Measurements from ENCODE around the gene HAAO. TPM values are rescaled to one million over a fixed set of nuclear protein-coding genes. Genes with fewer than 3 reads are reported as not detected.

HAAO gene
- total RNA-seq, 4 donors from 2014 or later = 6.0 to 19.1 (median 9.8) TPM

- H3K36me3 ChIP-seq = peaks cover 0 to 20% of the 10 kb centered on the region in 2 donors
- H3K27ac ChIP-seq = no peak overlapping the region
- no peaks in the 10 kb centered on the region for H3K9me3 ChIP-seq
- H3K4me3 ChIP-seq = no peak overlapping the region
- ATAC-seq = no peak
- no peak for TF ChIP-seq POLR2A (IDR thresholded peaks at IDR 0.05)
- TF ChIP-seq POLR2AphosphoS5 (IDR thresholded peaks at IDR 0.05) = no peak
- WGBS, 2 donors (ENCODE audit: low coverage in 1 of 2) = 100% methylated on average over 1 of the region's 5 CpGs
- no peaks in the 10 kb centered on the region for H3K27me3 ChIP-seq
- H3K4me1 ChIP-seq = no peaks in the 10 kb centered on the region
These were observed 30.2 kb downstream of the HAAO start for GRCh38 chr2:42762155-42762554.

GRCh38 chr2:42761554-42761953 lies 30.8 kb downstream of the HAAO start:
- H3K9me3 ChIP-seq = no peaks in the 10 kb centered on the region
- TF ChIP-seq EP300 (IDR thresholded peaks at IDR 0.05) = no peak
- no peak for TF ChIP-seq CTCF (IDR thresholded peaks at IDR 0.05)
- no peak for TF ChIP-seq POLR2AphosphoS5 (IDR thresholded peaks at IDR 0.05)
- TF ChIP-seq POLR2A (IDR thresholded peaks at IDR 0.05) = no peak
- H3K27me3 ChIP-seq = no peaks in the 10 kb centered on the region
- peaks cover 0 to 15% of the 10 kb centered on the region in 2 donors for H3K36me3 ChIP-seq
- no peak overlapping the region for H3K27ac ChIP-seq
- H3K4me3 ChIP-seq = no peak overlapping the region
- ATAC-seq = no peak
- 94 to 96% methylated on average over 4 to 5 of the region's 9 CpGs for WGBS, 2 donors (ENCODE audit: low coverage in 1 of 2)
- H3K4me1 ChIP-seq = no peaks in the 10 kb centered on the region

GRCh38 chr2:42758751-42759150 lies 33.6 kb downstream of the HAAO start:
- WGBS, 2 donors (ENCODE audit: low coverage in 1 of 2) = 93% methylated on average over 1 of the region's 1 CpG; no CpG with 5 or more reads in 1 of the 2 donors
- no peak for ATAC-seq
- H3K4me1 ChIP-seq = peaks cover 0 to 19% (median 0%) of the 10 kb centered on the region in 3 donors

GRCh38 chr2:42757981-42758740 lies 34.2 kb downstream of the HAAO start:
- WGBS, 2 donors (ENCODE audit: low coverage in 1 of 2) = 78 to 94% methylated on average over 2 to 4 of the region's 4 CpGs

More at GRCh38 chr2:42758751-42759150, 33.6 kb downstream of the HAAO start:
- TF ChIP-seq EP300 (IDR thresholded peaks at IDR 0.05) = no peak
- TF ChIP-seq CTCF (IDR thresholded peaks at IDR 0.05) = no peak
- TF ChIP-seq POLR2AphosphoS5 (IDR thresholded peaks at IDR 0.05) = no peak
- TF ChIP-seq POLR2A (IDR thresholded peaks at IDR 0.05) = no peak
- Histone ChIP-seq H3K27ac (no peak overlapping the region), H3K9me3 (no peaks in the 10 kb centered on the region), H3K27me3 (no peaks in the 10 kb centered on the region), H3K4me3 (no peak overlapping the region), H3K36me3 (peaks cover 0 to 40% of the 10 kb centered on the region in 2 donors)

More at GRCh38 chr2:42757981-42758740, 34.2 kb downstream of the HAAO start:
- TF ChIP-seq POLR2AphosphoS5 (IDR thresholded peaks at IDR 0.05) = no peak
- no peak for TF ChIP-seq CTCF (IDR thresholded peaks at IDR 0.05)
- no peak for TF ChIP-seq EP300 (IDR thresholded peaks at IDR 0.05)
- no peak for TF ChIP-seq POLR2A (IDR thresholded peaks at IDR 0.05)
- H3K36me3 ChIP-seq = peaks cover 0 to 41% of the 10 kb centered on the region in 2 donors
- no peak overlapping the region for H3K27ac ChIP-seq
- no peaks in the 10 kb centered on the region for H3K27me3 ChIP-seq
- no peak overlapping the region for H3K4me3 ChIP-seq
- no peaks in the 10 kb centered on the region for H3K9me3 ChIP-seq
- peaks cover 0 to 24% (median 0%) of the 10 kb centered on the region in 3 donors for H3K4me1 ChIP-seq
- no peak for ATAC-seq
